Muscle of arm (tissue), 14 donors: ENCODE results near the gene MUS81. TPM values are rescaled to one million over a fixed set of nuclear protein-coding genes. Genes with fewer than 3 reads are reported as not detected.
A peak's percentile ranks its signal among the peaks of the same experiment; 100 is the strongest.
"Not testable (repeated sequence)": the region's sequence is repeated elsewhere in the genome, so short reads cannot be mapped to it uniquely, and the experiment has no call there.

ENCODE experiments used
- DNase-seq: peaks from one replicate; pipeline ENCODE4 v3.0.0-alpha.2; 2013
- long read RNA-seq, 11 donors: transcript quantifications; one replicate each; lab custom pipeline, GENCODE V29; 2026
- polyA plus RNA-seq, 12 donors: library from polyadenylated mRNA; unstranded; fragments of 120-200 nt; gene quantifications; one replicate each; pipeline ENCODE4 v1.2.1, GENCODE V29; 2013; ENCODE audit not compliant: insufficient read length in 12 of 12

MUS81 gene
- polyA plus RNA-seq, result 10 to 100 TPM in 11 of 12 donors, not detected in 1; 35.4 to 63.0 (median 39.4) TPM
- long read RNA-seq, donor 1, partial matches to known transcripts, result 0 of 4 reads
- long read RNA-seq, donor 1, other reads (novel, unspliced or antisense), result 0 of 4 reads
- long read RNA-seq, donor 2, partial matches to known transcripts, result 12 of 13 reads
- long read RNA-seq, donor 2, other reads (novel, unspliced or antisense), result 0 of 13 reads
- long read RNA-seq, donor 3, partial matches to known transcripts, result 16 of 27 reads
- long read RNA-seq, donor 3, other reads (novel, unspliced or antisense), result 9 of 27 reads
- long read RNA-seq, donor 4, result 0 reads
- long read RNA-seq, donor 5, result 0 reads
- long read RNA-seq, donor 6, partial matches to known transcripts, result 0 of 3 reads
- long read RNA-seq, donor 6, other reads (novel, unspliced or antisense), result 0 of 3 reads
- long read RNA-seq, donor 7, partial matches to known transcripts, result 0 of 3 reads
- long read RNA-seq, donor 7, other reads (novel, unspliced or antisense), result 0 of 3 reads
- long read RNA-seq, donor 8, transcript MUS81-201 (16 exons, 2,392 nt), result major isoform, 6 of 6 reads
- long read RNA-seq, donor 8, partial matches to known transcripts, result 0 of 6 reads
- long read RNA-seq, donor 8, other reads (novel, unspliced or antisense), result 0 of 6 reads
- long read RNA-seq, donor 9, partial matches to known transcripts, result 0 of 1 reads
- long read RNA-seq, donor 9, other reads (novel, unspliced or antisense), result 0 of 1 reads
- long read RNA-seq, donor 10, partial matches to known transcripts, result 0 of 5 reads
- long read RNA-seq, donor 10, other reads (novel, unspliced or antisense), result 0 of 5 reads
- long read RNA-seq, donor 11, partial matches to known transcripts, result 0 of 3 reads
- long read RNA-seq, donor 11, other reads (novel, unspliced or antisense), result 0 of 3 reads

DNA sequence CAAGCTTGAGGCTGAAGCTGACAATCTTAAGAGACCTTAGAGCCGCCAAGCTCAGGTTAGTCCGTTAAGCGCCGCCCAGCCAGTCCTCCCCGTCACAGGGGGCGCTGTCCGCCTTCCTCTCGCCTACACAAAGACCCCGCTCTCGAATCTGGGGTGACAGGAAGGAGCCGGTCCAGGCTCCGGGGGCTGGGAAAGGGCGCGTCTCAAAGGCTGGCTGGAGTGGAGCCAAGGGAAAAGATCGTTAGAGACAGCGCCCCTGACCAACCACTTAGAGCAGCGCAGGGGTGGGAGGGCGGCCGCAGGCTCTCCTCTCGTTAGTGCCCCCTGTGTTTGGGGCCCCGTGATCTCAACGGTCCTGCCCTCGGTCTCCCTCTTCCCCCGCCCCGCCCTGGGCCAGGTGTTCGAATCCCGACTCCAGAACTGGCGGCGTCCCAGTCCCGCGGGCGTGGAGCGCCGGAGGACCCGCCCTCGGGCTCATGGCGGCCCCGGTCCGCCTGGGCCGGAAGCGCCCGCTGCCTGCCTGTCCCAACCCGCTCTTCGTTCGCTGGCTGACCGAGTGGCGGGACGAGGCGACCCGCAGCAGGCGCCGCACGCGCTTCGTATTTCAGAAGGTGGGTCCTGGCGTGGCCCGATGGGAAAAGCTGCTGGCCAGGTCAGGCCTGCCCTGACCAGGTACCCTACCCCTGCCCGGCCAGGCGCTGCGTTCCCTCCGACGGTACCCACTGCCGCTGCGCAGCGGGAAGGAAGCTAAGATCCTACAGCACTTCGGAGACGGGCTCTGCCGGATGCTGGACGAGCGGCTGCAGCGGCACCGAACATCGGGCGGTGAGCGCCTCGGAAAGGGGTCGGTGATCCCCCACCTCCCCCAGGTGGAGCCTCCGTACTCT lies at the start of gene MUS81:
MUS81 (plus strand) TSS at position 156 of the 887 bp plus-strand sequence; CDS start at position 477, 321 bp downstream.
- DNase-seq, result peak; percentile 94

GRCh38 chr11:65811764-65812475 lies 48.3 kb upstream of the MUS81 start:
- DNase-seq, result no peak

- DNase-seq, result no peak
Measured at GRCh38 chr11:65814131-65814985, 45.9 kb upstream of the MUS81 start.

DNA sequence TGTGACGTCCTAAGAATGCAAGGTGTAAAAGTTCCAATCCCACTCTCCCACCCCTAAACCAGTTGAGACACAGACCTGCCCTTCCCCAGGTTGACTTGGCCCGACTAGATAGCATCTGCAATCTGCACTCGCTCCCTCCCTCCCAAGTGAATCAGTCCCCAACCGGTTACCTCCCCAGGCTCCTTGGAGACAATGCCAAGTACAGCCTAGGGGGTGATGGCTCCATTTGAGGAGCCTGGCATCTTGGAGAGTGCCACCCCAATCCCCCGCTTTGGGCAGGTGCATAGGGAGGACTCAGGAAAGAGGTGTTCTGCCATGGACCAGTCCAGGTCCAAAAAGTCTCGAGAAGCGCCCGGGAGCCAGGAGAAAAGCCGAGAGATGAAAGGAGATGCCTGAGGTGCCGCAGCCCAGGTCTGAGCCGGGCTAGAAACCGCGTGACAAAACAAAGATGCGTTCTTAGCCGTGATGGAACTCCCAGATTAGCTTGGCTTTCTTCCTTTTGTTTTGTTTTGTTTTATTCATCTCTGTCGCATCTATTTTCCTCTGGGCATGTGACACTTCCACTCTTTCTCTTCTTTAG lies 45.2 kb upstream of the MUS81 start:
- no peak for DNase-seq

DNA sequence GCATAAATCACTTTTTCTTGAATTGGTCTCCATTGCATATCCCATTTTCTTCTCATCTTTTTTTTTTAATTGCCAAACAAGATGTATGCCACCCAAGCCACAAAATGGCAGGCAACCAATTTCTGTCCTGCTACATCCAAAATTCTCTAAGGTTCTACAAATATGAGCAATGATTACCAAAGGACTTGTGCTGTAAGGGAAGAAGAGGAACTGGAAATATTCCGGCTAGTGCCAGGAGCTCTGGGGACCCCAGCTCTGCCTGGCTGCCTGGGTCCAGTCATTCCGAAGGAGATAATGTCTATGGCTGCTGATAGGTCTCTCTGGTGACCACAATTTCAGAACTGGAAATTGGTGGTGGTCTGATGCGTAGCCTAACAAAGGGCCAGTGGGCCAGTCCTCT lies 43.5 kb upstream of the MUS81 start:
- DNase-seq, result no peak

GRCh38 chr11:65817312-65817834 lies 42.9 kb upstream of the MUS81 start:
- no peak for DNase-seq

DNA sequence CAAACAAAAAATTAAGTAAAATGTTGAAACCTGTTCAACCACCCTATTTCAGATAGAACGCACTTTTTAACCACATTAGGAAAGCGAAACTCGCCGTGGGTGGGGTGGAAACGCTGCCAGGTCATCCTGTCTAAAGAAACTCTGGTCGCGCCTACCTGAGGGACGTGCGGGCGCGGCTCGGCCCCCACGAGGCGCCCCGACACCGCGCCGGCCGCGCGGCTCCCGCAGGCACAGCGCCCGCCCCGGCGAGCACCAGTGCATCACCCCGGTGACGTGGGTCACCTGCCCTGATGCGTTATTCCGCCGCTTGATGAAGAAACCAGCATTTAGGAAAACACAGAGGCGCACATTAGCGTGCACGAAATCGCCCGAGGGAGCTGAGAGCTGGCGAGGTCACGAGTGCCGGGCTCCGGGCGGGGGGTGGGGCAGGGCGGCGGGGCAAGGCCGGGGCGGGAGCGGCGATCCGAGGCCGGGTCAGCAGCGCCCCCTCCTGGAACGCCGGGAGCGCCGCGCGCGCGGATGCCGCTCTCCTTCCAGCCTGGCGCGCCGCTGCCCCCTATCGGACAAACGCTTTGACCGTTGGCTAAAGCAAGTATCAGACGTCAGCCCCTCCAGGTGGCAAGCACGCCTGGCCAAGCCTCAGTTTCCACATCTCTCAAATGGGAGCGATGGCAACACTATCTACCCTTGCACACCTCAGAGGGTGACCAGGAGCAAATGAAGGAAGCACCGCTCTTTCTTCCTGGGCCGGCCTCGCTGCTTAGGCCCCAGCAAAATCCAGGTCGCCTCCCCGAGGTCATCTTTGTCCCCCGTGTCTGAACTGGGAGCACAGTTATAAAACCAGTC lies 42.2 kb upstream of the MUS81 start:
- peak; percentile 93 for DNase-seq

DNA sequence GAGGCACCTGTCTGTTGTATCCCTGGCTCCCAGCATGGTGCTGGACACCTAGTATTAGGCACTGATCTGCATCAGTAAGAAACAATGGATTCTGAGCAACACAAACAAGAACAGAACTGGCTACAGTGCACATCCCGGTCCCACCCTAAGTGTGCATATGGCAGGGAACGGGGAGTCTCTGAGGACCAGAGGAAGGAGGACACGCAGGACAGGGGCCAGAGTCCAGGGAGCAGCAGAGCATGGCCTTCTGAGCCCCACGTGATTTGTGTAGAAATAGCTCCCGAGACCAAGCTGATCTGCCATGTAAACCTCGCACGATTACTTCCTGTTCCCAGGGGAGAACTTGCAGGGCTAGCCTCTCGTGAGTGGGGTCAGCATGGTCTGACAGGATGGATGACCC lies 39.1 kb upstream of the MUS81 start:
- no peak for DNase-seq

DNA sequence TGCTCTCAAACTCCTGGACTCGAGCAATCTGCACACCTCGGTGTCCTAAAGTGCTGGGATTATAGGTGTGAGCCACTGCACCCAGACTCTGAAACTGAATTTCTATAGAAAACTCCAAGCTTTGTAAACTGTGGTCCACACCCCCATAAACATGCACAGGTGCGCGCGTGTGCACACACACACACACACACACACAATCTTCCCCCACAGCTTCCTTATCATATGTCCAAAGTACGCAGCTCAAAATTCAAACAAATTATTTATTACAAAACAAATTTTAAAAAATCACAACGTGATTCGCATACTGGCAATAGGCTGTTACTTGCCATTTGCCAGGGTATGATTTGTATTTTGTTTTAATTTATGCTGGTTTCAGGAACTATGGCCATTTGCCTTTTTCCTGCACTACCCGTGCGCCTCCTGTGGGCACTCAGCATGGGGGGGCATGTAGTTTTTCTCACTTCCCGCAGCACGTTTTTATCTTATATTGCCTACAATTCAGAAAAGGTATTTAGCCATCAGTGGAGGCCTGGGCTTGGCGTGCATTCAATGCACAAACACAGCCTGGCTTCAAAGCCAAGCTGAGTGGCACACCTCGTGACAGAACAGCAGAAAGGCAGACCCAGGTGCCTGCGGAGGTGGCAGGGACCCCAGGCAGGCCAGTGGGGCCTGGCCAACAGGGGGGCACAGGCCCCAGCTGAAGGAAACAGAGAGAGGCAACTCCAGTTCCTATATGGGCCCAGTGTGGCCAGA lies 37.3 kb upstream of the MUS81 start:
- no peak for DNase-seq

- no peak for DNase-seq
Measured at GRCh38 chr11:65826984-65827735, 33.1 kb upstream of the MUS81 start.

- no peak for DNase-seq
Measured at GRCh38 chr11:65829459-65829858, 30.8 kb upstream of the MUS81 start.

DNA sequence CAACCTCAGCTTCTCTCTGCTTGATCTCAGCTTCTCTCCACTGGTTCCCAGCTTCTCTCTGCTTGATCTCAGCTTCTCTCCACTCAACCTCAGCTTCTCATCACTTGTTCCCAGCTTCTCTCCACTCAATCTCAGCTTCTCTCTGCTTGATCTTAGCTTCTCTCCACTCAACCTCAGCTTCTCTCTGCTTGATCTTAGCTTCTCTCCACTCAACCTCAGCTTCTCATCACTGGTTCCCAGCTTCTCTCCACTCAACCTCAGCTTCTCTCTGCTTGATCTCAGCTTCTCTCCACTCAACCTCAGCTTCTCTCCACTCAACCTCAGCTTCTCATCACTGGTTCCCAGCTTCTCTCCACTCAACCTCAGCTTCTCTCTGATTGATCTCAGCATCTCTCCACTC lies 28.0 kb upstream of the MUS81 start:
- DNase-seq, result not testable (repeated sequence)

- peak; percentile 96 for DNase-seq
Measured at GRCh38 chr11:65833297-65834030, 26.8 kb upstream of the MUS81 start, which contains the start of gene SNX32. Gene SNX32 (plus strand): TSS chr11:65833963. CDS start chr11:65834066, 103 bp downstream.

GRCh38 chr11:65834202-65834601 lies 26.0 kb upstream of the MUS81 start:
- no peak for DNase-seq

DNA sequence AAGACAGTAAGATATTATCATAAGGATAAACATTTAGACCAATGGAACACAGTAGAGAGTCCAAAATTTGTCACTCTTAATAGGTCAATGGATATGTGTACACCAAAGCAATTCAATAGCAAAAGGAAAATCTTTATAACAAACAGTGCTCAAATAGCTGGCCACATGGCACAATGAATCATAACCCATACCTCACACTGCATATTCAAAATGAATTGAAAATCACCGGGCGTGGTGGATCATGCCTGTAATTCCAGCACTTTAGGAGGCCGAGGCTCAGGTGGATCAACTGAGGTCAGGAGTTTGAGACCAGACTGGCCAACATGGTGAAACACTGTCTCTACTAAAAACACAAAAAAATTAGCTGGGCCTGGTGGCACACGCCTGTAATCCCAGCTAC lies 18.1 kb upstream of the MUS81 start:
- no peak for DNase-seq

- DNase-seq, result no peak
Measured at GRCh38 chr11:65843811-65844210, 16.4 kb upstream of the MUS81 start.
